GM12878 (cell line): ENCODE measurements around the gene MELTF. TPM values are rescaled to one million over a fixed set of nuclear protein-coding genes. Genes with fewer than 3 reads are reported as not detected.

Experiments used
- ATF7 ChIP-seq: fragments of 450-650 bp; IDR thresholded peaks from 2 replicates; pipeline ENCODE4 v1.6.1; 2016; ENCODE audit warnings: low read depth, mild to moderate bottlenecking
- BCLAF1 ChIP-seq: fragments of 450-650 bp; IDR thresholded peaks from 2 replicates; pipeline ENCODE4 v1.6.1; 2017; ENCODE audit warnings: antibody characterized with exemption, mild to moderate bottlenecking, moderate library complexity
- GATAD2B ChIP-seq: fragments of 450-650 bp; conservative IDR thresholded peaks from 2 replicates; pipeline ENCODE4 v1.6.1; 2017; ENCODE audit warnings: low read depth, mild to moderate bottlenecking, moderate library complexity
- POLR2AphosphoS2 ChIP-seq: IDR thresholded peaks from 2 replicates; pipeline ENCODE4 v1.6.1; 2011; ENCODE audit warnings: low read depth, mild to moderate bottlenecking, low read length, improper control_type of control experiment, moderate library complexity
- RUNX3 ChIP-seq: IDR thresholded peaks from 2 replicates; pipeline ENCODE4 v1.6.1; 2012; ENCODE audit warnings: low read length, inconsistent platforms
- SREBF2 ChIP-seq: IDR thresholded peaks from 2 replicates; pipeline ENCODE4 v1.6.1; 2012; ENCODE audit warnings: mild to moderate bottlenecking, low read length
- STAT1 ChIP-seq: fragments of 450-650 bp; conservative IDR thresholded peaks from 2 replicates; pipeline ENCODE4 v1.6.1; 2014; ENCODE audit warnings: antibody characterized with exemption, mild to moderate bottlenecking
- TAF1 ChIP-seq: IDR thresholded peaks from 2 replicates; pipeline ENCODE4 v1.6.1; 2011; ENCODE audit warnings: mild to moderate bottlenecking, low read depth, low read length, borderline replicate concordance
- YY1 ChIP-seq: IDR thresholded peaks from 2 replicates; pipeline ENCODE4 v1.6.1; 2011; ENCODE audit warnings: low read depth, mild to moderate bottlenecking, low read length
- ZBTB4 ChIP-seq: fragments of 450-650 bp; formaldehyde crosslinking; IDR thresholded peaks from 2 replicates; pipeline ENCODE4 v1.4.0; 2022; ENCODE audit warnings: mild to moderate bottlenecking, moderate library complexity
- polyA plus RNA-seq, 11 experiments: library from polyadenylated mRNA; depleted of rRNA in 4 of 11; unstranded in 6 of 11; stranded (reverse) in 5 of 11; fragments of >200 nt; fragmentation: Nextera tagmentation in 4 of 11; fragmentation: Illumina TruSeq in 1 of 11; extraction: Ambion mirVana in 4 of 11; extraction: Trizol in 1 of 11; gene quantifications; 1 replicate in 1 of 11; 2 replicates in 10 of 11; pipeline versions ENCODE4 v1.2.1 to v1.2.3, GENCODE V29; 2011 to 2016; ENCODE audit warnings: inconsistent platforms in 2 of 11, missing spikeins in 2 of 11, low read depth in 1 of 11
- total RNA-seq, 4 experiments: library from RNA; depleted of rRNA in 3 of 4; stranded (reverse); fragments of >200 nt in 3 of 4; fragmentation: Illumina TruSeq in 1 of 4; extraction: Trizol in 1 of 4; gene quantifications; 2 replicates each; pipeline versions ENCODE4 v1.2.1 to v1.2.3, GENCODE V29; 2013 to 2021
- TF ChIP-seq, protein P1 (sequence below): fragments of 450-650 bp; IDR thresholded peaks from 2 replicates; pipeline ENCODE4 v1.6.1; 2017; ENCODE audit warnings: low read depth, mild to moderate bottlenecking, moderate library complexity
- TF ChIP-seq, protein P2 (sequence below): fragments of 450-650 bp; formaldehyde crosslinking; IDR thresholded peaks from 2 replicates; pipeline ENCODE4 v1.5.0; 2022; ENCODE audit warnings: mild to moderate bottlenecking, missing genetic modification characterization

The MELTF gene
- total and polyA plus RNA-seq, 10 of the 15 experiments (the other 5 are each of a cell fraction or from before 2014, with no cell fraction given) = 0.55 to 49.1 (median 11.1) TPM

DNA sequence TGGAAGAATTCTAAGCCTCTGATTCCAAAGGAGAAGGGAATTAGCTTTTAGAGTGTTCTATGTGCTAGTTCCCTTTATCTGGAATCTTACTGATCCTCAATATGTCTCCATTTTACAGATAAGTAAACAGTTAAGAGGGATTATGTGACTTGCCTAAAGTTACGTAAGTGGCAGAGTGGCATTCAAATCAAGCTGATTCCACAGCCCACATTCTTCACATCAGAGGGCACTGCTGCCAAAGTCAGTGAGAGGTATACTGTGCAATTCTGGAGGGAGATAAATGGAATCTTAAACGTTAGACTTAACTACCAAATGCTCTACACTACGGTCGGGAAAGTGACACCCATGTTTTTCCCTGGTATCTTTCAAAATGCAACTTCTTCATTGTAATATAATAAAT, 11.0 kb upstream of the MELTF start (continued):
- TF ChIP-seq BCLAF1 (no peak), STAT1 (no peak), ZBTB4 (no peak), GATAD2B (no peak), POLR2AphosphoS2 (no peak), RUNX3 (no peak), YY1 (no peak), ATF7 (no peak), SREBF2 (no peak), TAF1 (no peak)
- TF ChIP-seq, protein P1, sequence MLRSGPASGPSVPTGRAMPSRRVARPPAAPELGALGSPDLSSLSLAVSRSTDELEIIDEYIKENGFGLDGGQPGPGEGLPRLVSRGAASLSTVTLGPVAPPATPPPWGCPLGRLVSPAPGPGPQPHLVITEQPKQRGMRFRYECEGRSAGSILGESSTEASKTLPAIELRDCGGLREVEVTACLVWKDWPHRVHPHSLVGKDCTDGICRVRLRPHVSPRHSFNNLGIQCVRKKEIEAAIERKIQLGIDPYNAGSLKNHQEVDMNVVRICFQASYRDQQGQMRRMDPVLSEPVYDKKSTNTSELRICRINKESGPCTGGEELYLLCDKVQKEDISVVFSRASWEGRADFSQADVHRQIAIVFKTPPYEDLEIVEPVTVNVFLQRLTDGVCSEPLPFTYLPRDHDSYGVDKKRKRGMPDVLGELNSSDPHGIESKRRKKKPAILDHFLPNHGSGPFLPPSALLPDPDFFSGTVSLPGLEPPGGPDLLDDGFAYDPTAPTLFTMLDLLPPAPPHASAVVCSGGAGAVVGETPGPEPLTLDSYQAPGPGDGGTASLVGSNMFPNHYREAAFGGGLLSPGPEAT = no peak
- TF ChIP-seq, protein P2, sequence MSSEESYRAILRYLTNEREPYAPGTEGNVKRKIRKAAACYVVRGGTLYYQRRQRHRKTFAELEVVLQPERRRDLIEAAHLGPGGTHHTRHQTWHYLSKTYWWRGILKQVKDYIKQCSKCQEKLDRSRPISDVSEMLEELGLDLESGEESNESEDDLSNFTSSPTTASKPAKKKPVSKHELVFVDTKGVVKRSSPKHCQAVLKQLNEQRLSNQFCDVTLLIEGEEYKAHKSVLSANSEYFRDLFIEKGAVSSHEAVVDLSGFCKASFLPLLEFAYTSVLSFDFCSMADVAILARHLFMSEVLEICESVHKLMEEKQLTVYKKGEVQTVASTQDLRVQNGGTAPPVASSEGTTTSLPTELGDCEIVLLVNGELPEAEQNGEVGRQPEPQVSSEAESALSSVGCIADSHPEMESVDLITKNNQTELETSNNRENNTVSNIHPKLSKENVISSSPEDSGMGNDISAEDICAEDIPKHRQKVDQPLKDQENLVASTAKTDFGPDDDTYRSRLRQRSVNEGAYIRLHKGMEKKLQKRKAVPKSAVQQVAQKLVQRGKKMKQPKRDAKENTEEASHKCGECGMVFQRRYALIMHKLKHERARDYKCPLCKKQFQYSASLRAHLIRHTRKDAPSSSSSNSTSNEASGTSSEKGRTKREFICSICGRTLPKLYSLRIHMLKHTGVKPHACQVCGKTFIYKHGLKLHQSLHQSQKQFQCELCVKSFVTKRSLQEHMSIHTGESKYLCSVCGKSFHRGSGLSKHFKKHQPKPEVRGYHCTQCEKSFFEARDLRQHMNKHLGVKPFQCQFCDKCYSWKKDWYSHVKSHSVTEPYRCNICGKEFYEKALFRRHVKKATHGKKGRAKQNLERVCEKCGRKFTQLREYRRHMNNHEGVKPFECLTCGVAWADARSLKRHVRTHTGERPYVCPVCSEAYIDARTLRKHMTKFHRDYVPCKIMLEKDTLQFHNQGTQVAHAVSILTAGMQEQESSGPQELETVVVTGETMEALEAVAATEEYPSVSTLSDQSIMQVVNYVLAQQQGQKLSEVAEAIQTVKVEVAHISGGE (CRISPR knock-in tag) = no peak
